Bone marrow (tissue), 2 donors: ENCODE measurements around the gene CLN3.
"Not testable (repeated sequence)": the region's sequence is repeated elsewhere in the genome, so short reads cannot be mapped to it uniquely, and the experiment has no call there.

Source experiments
- DNase-seq, 2 donors: peaks; one replicate each; lab custom pipeline; 2025; lab: John Stamatoyannopoulos, UW

The CLN3 gene

GRCh38 chr16:28491970-28492474, at the start of gene CLN3:
CLN3 (minus strand) TSS chr16:28492074; CDS start chr16:28491759, 315 bp downstream.
- DNase-seq = peak; percentile 85 to 97

- no peak for DNase-seq
These were observed 48.5 kb upstream of the CLN3 start for GRCh38 chr16:28540346-28540745.

- DNase-seq = no peak
These were observed 47.1 kb upstream of the CLN3 start, which contains the start of gene NUPR1 for GRCh38 chr16:28538733-28539596. NUPR1 (minus strand) TSS chr16:28538974; CDS start chr16:28538907, 67 bp downstream.

GRCh38 chr16:28537964-28538732, 46.3 kb upstream of the CLN3 start:
- no peak for DNase-seq

GRCh38 chr16:28537076-28537475, 45.2 kb upstream of the CLN3 start:
- DNase-seq = no peak

- peak in 1 of 2 donors; percentile 39 for DNase-seq
These were observed 42.9 kb upstream of the CLN3 start for GRCh38 chr16:28534542-28535373.

- DNase-seq = no peak
These were observed 41.2 kb upstream of the CLN3 start for GRCh38 chr16:28532940-28533647.

GRCh38 chr16:28531777-28532744, 40.2 kb upstream of the CLN3 start:
- DNase-seq = no peak

GRCh38 chr16:28529124-28529523, 37.2 kb upstream of the CLN3 start:
- DNase-seq = no peak

- no peak for DNase-seq
These were observed 36.6 kb upstream of the CLN3 start for GRCh38 chr16:28528463-28528867.

GRCh38 chr16:28527985-28528384, 36.1 kb upstream of the CLN3 start:
- DNase-seq = no peak

- not testable (repeated sequence) for DNase-seq
These were observed 35.4 kb upstream of the CLN3 start for GRCh38 chr16:28527100-28527785.

- no peak for DNase-seq
These were observed 34.6 kb upstream of the CLN3 start for GRCh38 chr16:28526201-28527099.

- DNase-seq = no peak
These were observed 32.9 kb upstream of the CLN3 start for GRCh38 chr16:28524681-28525171.

- DNase-seq = no peak
These were observed 30.9 kb upstream of the CLN3 start for GRCh38 chr16:28522792-28523191.

- DNase-seq = no peak
These were observed 29.6 kb upstream of the CLN3 start for GRCh38 chr16:28521436-28521835.

- DNase-seq = no peak
These were observed 28.8 kb upstream of the CLN3 start for GRCh38 chr16:28520672-28521071.

- no peak for DNase-seq
These were observed 22.4 kb upstream of the CLN3 start for GRCh38 chr16:28514246-28514645.
